Measurements from ENCODE around the gene GTF2IRD1. TPM values are rescaled to one million over a fixed set of nuclear protein-coding genes. Genes with fewer than 3 reads are reported as not detected.
A peak's percentile ranks its signal among the peaks of the same experiment; 100 is the strongest.

The GTF2IRD1 gene
- total and polyA plus RNA-seq, 2 of the 13 experiments (the other 11 are each of a cell fraction or from before 2014, with no cell fraction given) = 16.5 to 26.7 TPM

DNA sequence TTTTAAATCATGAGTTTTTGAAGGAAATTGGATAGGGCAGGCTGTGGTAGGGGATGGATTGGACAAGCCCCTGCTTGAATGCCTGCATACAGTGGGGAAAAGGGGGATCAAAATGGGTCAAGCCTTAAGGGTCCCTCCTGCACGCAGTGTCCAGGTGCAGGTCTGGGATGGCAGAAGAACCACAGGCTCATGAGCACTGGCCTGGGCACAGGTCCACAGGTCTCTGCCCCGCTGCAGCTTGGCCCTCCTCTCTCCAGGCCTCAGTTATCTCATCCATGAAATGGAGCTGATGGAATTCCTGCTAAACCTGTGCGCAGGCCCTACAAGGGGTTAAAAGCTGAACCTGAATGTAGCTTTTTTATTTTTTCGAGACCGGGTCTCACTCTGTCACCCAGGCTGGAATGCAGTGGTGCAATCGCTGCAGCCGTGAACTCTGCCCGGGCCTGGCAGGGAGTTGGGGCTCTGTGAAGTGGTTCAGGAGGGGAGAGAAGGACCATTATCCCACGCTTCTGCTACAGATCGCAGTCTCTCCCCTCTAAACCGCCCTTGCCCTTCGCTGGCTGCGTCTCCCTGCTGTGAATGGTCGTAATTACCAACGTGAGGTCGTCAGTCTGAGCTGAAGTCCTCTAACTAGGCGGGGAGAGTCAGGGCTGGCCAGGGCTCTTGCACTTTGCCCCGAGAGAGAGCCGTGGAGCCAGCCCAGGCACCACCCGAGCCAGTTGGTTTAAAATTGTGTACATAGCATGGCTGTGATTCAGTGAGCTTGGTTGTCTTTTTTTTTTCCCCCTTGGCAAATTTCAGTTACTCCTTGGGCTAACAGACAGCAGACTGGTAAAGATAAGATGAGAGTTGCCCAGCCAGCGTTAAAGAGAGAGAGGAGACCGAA lies 126.3 kb downstream of the GTF2IRD1 start (continued):
- TF ChIP-seq, protein P1, sequence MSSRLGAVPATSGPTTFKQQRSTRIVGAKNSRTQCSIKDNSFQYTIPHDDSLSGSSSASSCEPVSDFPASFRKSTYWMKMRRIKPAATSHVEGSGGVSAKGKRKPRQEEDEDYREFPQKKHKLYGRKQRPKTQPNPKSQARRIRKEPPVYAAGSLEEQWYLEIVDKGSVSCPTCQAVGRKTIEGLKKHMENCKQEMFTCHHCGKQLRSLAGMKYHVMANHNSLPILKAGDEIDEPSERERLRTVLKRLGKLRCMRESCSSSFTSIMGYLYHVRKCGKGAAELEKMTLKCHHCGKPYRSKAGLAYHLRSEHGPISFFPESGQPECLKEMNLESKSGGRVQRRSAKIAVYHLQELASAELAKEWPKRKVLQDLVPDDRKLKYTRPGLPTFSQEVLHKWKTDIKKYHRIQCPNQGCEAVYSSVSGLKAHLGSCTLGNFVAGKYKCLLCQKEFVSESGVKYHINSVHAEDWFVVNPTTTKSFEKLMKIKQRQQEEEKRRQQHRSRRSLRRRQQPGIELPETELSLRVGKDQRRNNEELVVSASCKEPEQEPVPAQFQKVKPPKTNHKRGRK (CRISPR knock-in tag; IDR thresholded peaks at IDR 0.05) = no peak
- TF ChIP-seq, protein P2, sequence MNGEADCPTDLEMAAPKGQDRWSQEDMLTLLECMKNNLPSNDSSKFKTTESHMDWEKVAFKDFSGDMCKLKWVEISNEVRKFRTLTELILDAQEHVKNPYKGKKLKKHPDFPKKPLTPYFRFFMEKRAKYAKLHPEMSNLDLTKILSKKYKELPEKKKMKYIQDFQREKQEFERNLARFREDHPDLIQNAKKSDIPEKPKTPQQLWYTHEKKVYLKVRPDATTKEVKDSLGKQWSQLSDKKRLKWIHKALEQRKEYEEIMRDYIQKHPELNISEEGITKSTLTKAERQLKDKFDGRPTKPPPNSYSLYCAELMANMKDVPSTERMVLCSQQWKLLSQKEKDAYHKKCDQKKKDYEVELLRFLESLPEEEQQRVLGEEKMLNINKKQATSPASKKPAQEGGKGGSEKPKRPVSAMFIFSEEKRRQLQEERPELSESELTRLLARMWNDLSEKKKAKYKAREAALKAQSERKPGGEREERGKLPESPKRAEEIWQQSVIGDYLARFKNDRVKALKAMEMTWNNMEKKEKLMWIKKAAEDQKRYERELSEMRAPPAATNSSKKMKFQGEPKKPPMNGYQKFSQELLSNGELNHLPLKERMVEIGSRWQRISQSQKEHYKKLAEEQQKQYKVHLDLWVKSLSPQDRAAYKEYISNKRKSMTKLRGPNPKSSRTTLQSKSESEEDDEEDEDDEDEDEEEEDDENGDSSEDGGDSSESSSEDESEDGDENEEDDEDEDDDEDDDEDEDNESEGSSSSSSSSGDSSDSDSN (CRISPR knock-in tag; IDR thresholded peaks at IDR 0.05) = peak; percentile 86
- TF ChIP-seq ETV5 (CRISPR knock-in tag; IDR thresholded peaks at IDR 0.05; ENCODE audit: borderline replicate concordance) = peak; percentile 28; the same call in 1 of the 2 replicates
- no peak for TF ChIP-seq ZNF160 (CRISPR knock-in tag; IDR thresholded peaks at IDR 0.05)
- TF ChIP-seq, protein P3, sequence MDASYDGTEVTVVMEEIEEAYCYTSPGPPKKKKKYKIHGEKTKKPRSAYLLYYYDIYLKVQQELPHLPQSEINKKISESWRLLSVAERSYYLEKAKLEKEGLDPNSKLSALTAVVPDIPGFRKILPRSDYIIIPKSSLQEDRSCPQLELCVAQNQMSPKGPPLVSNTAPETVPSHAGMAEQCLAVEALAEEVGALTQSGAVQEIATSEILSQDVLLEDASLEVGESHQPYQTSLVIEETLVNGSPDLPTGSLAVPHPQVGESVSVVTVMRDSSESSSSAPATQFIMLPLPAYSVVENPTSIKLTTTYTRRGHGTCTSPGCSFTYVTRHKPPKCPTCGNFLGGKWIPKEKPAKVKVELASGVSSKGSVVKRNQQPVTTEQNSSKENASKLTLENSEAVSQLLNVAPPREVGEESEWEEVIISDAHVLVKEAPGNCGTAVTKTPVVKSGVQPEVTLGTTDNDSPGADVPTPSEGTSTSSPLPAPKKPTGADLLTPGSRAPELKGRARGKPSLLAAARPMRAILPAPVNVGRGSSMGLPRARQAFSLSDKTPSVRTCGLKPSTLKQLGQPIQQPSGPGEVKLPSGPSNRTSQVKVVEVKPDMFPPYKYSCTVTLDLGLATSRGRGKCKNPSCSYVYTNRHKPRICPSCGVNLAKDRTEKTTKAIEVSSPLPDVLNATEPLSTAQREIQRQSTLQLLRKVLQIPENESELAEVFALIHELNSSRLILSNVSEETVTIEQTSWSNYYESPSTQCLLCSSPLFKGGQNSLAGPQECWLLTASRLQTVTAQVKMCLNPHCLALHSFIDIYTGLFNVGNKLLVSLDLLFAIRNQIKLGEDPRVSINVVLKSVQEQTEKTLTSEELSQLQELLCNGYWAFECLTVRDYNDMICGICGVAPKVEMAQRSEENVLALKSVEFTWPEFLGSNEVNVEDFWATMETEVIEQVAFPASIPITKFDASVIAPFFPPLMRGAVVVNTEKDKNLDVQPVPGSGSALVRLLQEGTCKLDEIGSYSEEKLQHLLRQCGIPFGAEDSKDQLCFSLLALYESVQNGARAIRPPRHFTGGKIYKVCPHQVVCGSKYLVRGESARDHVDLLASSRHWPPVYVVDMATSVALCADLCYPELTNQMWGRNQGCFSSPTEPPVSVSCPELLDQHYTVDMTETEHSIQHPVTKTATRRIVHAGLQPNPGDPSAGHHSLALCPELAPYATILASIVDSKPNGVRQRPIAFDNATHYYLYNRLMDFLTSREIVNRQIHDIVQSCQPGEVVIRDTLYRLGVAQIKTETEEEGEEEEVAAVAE (CRISPR knock-in tag; IDR thresholded peaks at IDR 0.05; ENCODE audit: borderline replicate concordance) = 0 out of 2 replicates have a peak, but pooled peaks have one; percentile 65
- 0 out of 2 replicates have a peak, but pooled peaks have one; percentile 53 for TF ChIP-seq ZNF3 (CRISPR knock-in tag; IDR thresholded peaks at IDR 0.05)
- no peak for TF ChIP-seq KLF15 (CRISPR knock-in tag; IDR thresholded peaks at IDR 0.05; ENCODE audit: borderline replicate concordance)
- peak; percentile 42; the same call in 1 of the 2 replicates for TF ChIP-seq MED13 (CRISPR knock-in tag; IDR thresholded peaks at IDR 0.05)
- peak; percentile 93 for TF ChIP-seq HNF4G (IDR thresholded peaks at IDR 0.05; ENCODE audit: borderline replicate concordance, low read depth, low read length)
- TF ChIP-seq HNF4G (CRISPR knock-in tag; IDR thresholded peaks at IDR 0.05; ENCODE audit: borderline replicate concordance, low read depth) = peak; percentile 90
- TF ChIP-seq ADNP (CRISPR knock-in tag; IDR thresholded peaks at IDR 0.05) = peak; percentile 99
- TF ChIP-seq, protein P4, sequence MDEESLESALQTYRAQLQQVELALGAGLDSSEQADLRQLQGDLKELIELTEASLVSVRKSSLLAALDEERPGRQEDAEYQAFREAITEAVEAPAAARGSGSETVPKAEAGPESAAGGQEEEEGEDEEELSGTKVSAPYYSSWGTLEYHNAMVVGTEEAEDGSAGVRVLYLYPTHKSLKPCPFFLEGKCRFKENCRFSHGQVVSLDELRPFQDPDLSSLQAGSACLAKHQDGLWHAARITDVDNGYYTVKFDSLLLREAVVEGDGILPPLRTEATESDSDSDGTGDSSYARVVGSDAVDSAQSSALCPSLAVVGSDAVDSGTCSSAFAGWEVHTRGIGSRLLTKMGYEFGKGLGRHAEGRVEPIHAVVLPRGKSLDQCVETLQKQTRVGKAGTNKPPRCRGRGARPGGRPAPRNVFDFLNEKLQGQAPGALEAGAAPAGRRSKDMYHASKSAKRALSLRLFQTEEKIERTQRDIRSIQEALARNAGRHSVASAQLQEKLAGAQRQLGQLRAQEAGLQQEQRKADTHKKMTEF (CRISPR knock-in tag; IDR thresholded peaks at IDR 0.05) = peak; percentile 89
- TF ChIP-seq NONO (IDR thresholded peaks at IDR 0.05) = no peak
- peak; percentile 90 for TF ChIP-seq NONO (CRISPR knock-in tag; conservative IDR thresholded peaks at IDR 0.05)
- TF ChIP-seq GFI1 (CRISPR knock-in tag; IDR thresholded peaks at IDR 0.05; ENCODE audit: borderline replicate concordance) = peak; percentile 87
- no peak for TF ChIP-seq SMAD9 (CRISPR knock-in tag; IDR thresholded peaks at IDR 0.05)
- peak; percentile 62; the same call in 1 of the 2 replicates for TF ChIP-seq ZNF746 (CRISPR knock-in tag; IDR thresholded peaks at IDR 0.05)
- TF ChIP-seq, protein P5, sequence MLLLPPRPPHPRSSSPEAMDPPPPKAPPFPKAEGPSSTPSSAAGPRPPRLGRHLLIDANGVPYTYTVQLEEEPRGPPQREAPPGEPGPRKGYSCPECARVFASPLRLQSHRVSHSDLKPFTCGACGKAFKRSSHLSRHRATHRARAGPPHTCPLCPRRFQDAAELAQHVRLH (CRISPR knock-in tag; IDR thresholded peaks at IDR 0.05; ENCODE audit: borderline replicate concordance, low read depth) = peak; percentile 8; the same call in 1 of the 2 replicates
